Fibroblast of skin of scalp (primary cell): ENCODE data around the gene ZYG11B.
"Not testable (repeated sequence)": the region's sequence is repeated elsewhere in the genome, so short reads cannot be mapped to it uniquely, and the experiment has no call there.

Experiments
- DNase-seq: peaks from one replicate; pipeline ENCODE4 v3.0.0-alpha.2; 2013

ZYG11B gene

GRCh38 chr1:52707927-52708655, 18.2 kb upstream of the ZYG11B start:
- peak; percentile 72 for DNase-seq

GRCh38 chr1:52709016-52709415, 17.2 kb upstream of the ZYG11B start:
- no peak for DNase-seq

- no peak for DNase-seq
These were observed 12.7 kb upstream of the ZYG11B start for GRCh38 chr1:52713590-52713989.

- not testable (repeated sequence) for DNase-seq
These were observed 11.0 kb upstream of the ZYG11B start for GRCh38 chr1:52715296-52715695.

GRCh38 chr1:52723260-52723659, 3.0 kb upstream of the ZYG11B start:
- DNase-seq: no peak

GRCh38 chr1:52725903-52726264, 369 bp upstream of the ZYG11B start:
- DNase-seq: no peak

GRCh38 chr1:52727114-52727586, 897 bp downstream of the ZYG11B start:
- peak; percentile 5 for DNase-seq

GRCh38 chr1:52727956-52728656, 1.9 kb downstream of the ZYG11B start:
- DNase-seq: no peak

- DNase-seq: no peak
These were observed 7.1 kb downstream of the ZYG11B start for GRCh38 chr1:52733368-52733767.

GRCh38 chr1:52735371-52735770, 9.1 kb downstream of the ZYG11B start:
- DNase-seq: not testable (repeated sequence)

GRCh38 chr1:52738148-52738547, 11.9 kb downstream of the ZYG11B start:
- no peak for DNase-seq

- DNase-seq: no peak
These were observed 12.6 kb downstream of the ZYG11B start for GRCh38 chr1:52738893-52739292.

GRCh38 chr1:52739699-52740467, 13.6 kb downstream of the ZYG11B start:
- DNase-seq: no peak

- DNase-seq: no peak
These were observed 15.0 kb downstream of the ZYG11B start for GRCh38 chr1:52741259-52741658.

GRCh38 chr1:52746189-52746588, 19.9 kb downstream of the ZYG11B start:
- DNase-seq: no peak

- no peak for DNase-seq
These were observed 21.2 kb downstream of the ZYG11B start for GRCh38 chr1:52747450-52747849.

- DNase-seq: no peak
These were observed 21.9 kb downstream of the ZYG11B start for GRCh38 chr1:52748119-52748518.

GRCh38 chr1:52749496-52749895, 23.2 kb downstream of the ZYG11B start:
- DNase-seq: not testable (repeated sequence)

- DNase-seq: not testable (repeated sequence)
These were observed 23.9 kb downstream of the ZYG11B start for GRCh38 chr1:52750139-52750538.

GRCh38 chr1:52751589-52752483, 25.6 kb downstream of the ZYG11B start:
- peak; percentile 66 for DNase-seq

- no peak for DNase-seq
These were observed 26.2 kb downstream of the ZYG11B start for GRCh38 chr1:52752484-52752826.

GRCh38 chr1:52753169-52753568, 26.9 kb downstream of the ZYG11B start:
- no peak for DNase-seq
